Measurements from ENCODE around the gene U2AF2. TPM values are rescaled to one million over a fixed set of nuclear protein-coding genes. Genes with fewer than 3 reads are reported as not detected.

The U2AF2 gene
- polyA plus RNA-seq, 1 of the 3 experiments (the other 2 are of a cell fraction): 321 TPM

GRCh38 chr19:55655648-55656040 lies 809 bp downstream of the U2AF2 start:
- peaks cover 53% of the 10 kb centered on the region for H4K20me1 ChIP-seq (ENCODE audit: insufficient read depth)
- TF ChIP-seq GABPA (IDR thresholded peaks at IDR 0.05; ENCODE audit: low read depth) (no peak), POLR2AphosphoS5 (IDR thresholded peaks at IDR 0.05; ENCODE audit: low read depth, low read length) (no peak), RCOR1 (IDR thresholded peaks at IDR 0.05; ENCODE audit: low read length) (no peak), SIN3A (IDR thresholded peaks at IDR 0.05; ENCODE audit: borderline replicate concordance, low read depth, low read length) (0 out of 2 replicates have a peak, but pooled peaks have one; percentile 62), GATA2 (CRISPR knock-in tag; IDR thresholded peaks at IDR 0.05) (0 out of 2 replicates have a peak, but pooled peaks have one; percentile 18)
- H3K4me1 ChIP-seq (ENCODE audit: control insufficient read depth in 1 of 2, insufficient read depth in 2 of 2, low read depth in 1 of 2, low read length in 1 of 2): peaks cover 14 to 27% of the 10 kb centered on the region in 2 experiments; a peak in 3 of 4 replicates
- peak overlapping the region; percentile 99 for H3K27ac ChIP-seq (ENCODE audit: low read depth in 2 of 2, low read length in 1 of 2)
- H3K27me3 ChIP-seq (ENCODE audit: insufficient read depth): no peaks in the 10 kb centered on the region
- DNase-seq: no peak
- no peak overlapping the region for H2AFZ ChIP-seq (ENCODE audit: low read depth)
- H3K79me2 ChIP-seq (ENCODE audit: insufficient read depth): peaks cover 57% of the 10 kb centered on the region
- peak overlapping the region; percentile 99 for H3K4me2 ChIP-seq
- ChIA-PET CTCF (interaction anchor here (2.1 to 4.7 kb wide), 3 partner anchors 16 to 23 kb away, joined by 8 to 34 read pairs (median 20); no protein-coding TSS in a partner anchor), POLR2A (no interaction called here)
- peak overlapping the region; percentile 99 for H3K9ac ChIP-seq
- peak overlapping the region; percentile 92 to 96 for H3K4me3 ChIP-seq (ENCODE audit: low read depth in 2 of 2, low read length in 1 of 2)
- H3K36me3 ChIP-seq (replicated peaks in 1 of 2; ENCODE audit: control insufficient read depth in 1 of 2, insufficient read depth in 2 of 2, low read length in 1 of 2): peaks cover 20 to 34% of the 10 kb centered on the region in 2 experiments
- no peaks in the 10 kb centered on the region for H3K9me3 ChIP-seq
- H3K9me2 ChIP-seq: no peaks in the 10 kb centered on the region
- under 1% methylated on average over 19 of the region's 19 CpGs for WGBS (ENCODE audit: low lambda C conversion rate)
- H3F3A ChIP-seq (replicated peaks; ENCODE audit: insufficient read depth): peaks cover 5% of the 10 kb centered on the region

GRCh38 chr19:55656552-55656951 lies 1.7 kb downstream of the U2AF2 start:
- peaks cover 20 to 32% of the 10 kb centered on the region in 2 experiments for H3K36me3 ChIP-seq (replicated peaks in 1 of 2; ENCODE audit: control insufficient read depth in 1 of 2, insufficient read depth in 2 of 2, low read length in 1 of 2)
- H3K27me3 ChIP-seq (ENCODE audit: insufficient read depth): no peaks in the 10 kb centered on the region
- TF ChIP-seq RAD21 (IDR thresholded peaks at IDR 0.05; ENCODE audit: low read length) (no peak), POLR2AphosphoS5 (IDR thresholded peaks at IDR 0.05; ENCODE audit: low read depth, low read length) (no peak), MAX (IDR thresholded peaks at IDR 0.05; ENCODE audit: low read depth) (0 out of 2 replicates have a peak, but pooled peaks have one; percentile 12)
- WGBS (ENCODE audit: low lambda C conversion rate): 34% methylated on average over 7 of the region's 7 CpGs
- H3K4me2 ChIP-seq: peak overlapping the region; percentile 99
- peaks cover 14 to 27% of the 10 kb centered on the region in 2 experiments; a peak in 3 of 4 replicates for H3K4me1 ChIP-seq (ENCODE audit: control insufficient read depth in 1 of 2, insufficient read depth in 2 of 2, low read depth in 1 of 2, low read length in 1 of 2)
- H3K4me3 ChIP-seq (ENCODE audit: low read depth in 2 of 2, low read length in 1 of 2): peak overlapping the region; percentile 92 to 96
- no peak overlapping the region for H2AFZ ChIP-seq (ENCODE audit: low read depth)
- H3K9ac ChIP-seq: peak overlapping the region; percentile 99
- no peaks in the 10 kb centered on the region for H3K9me3 ChIP-seq
- H3K9me2 ChIP-seq: no peaks in the 10 kb centered on the region
- H3F3A ChIP-seq (replicated peaks; ENCODE audit: insufficient read depth): peaks cover 5% of the 10 kb centered on the region
- peak overlapping the region; percentile 99; a peak in 3 of 4 replicates for H3K27ac ChIP-seq (ENCODE audit: low read depth in 2 of 2, low read length in 1 of 2)
- peaks cover 59% of the 10 kb centered on the region for H4K20me1 ChIP-seq (ENCODE audit: insufficient read depth)
- ChIA-PET POLR2A (no interaction called here), CTCF (interaction anchor here (1.0 to 4.7 kb wide), 4 partner anchors 13 to 24 kb away, joined by 4 to 34 read pairs (median 14); no protein-coding TSS in a partner anchor)
- H3K79me2 ChIP-seq (ENCODE audit: insufficient read depth): peaks cover 66% of the 10 kb centered on the region
- no peak for DNase-seq

- Histone ChIP-seq H4K20me1 (ENCODE audit: insufficient read depth) (peaks cover 59% of the 10 kb centered on the region), H3K9me2 (no peaks in the 10 kb centered on the region), H2AFZ (ENCODE audit: low read depth) (no peak overlapping the region), H3K9ac (peak overlapping the region; percentile 99), H3K36me3 (replicated peaks in 1 of 2; ENCODE audit: control insufficient read depth in 1 of 2, insufficient read depth in 2 of 2, low read length in 1 of 2) (peaks cover 20 to 36% of the 10 kb centered on the region in 2 experiments), H3K4me2 (peak overlapping the region; percentile 99), H3K4me3 (ENCODE audit: low read depth in 2 of 2, low read length in 1 of 2) (peak overlapping the region; percentile 92 to 96), H3K4me1 (ENCODE audit: control insufficient read depth in 1 of 2, insufficient read depth in 2 of 2, low read depth in 1 of 2, low read length in 1 of 2) (peaks cover 14 to 27% of the 10 kb centered on the region in 2 experiments; a peak in 3 of 4 replicates), H3K9me3 (no peaks in the 10 kb centered on the region), H3K79me2 (ENCODE audit: insufficient read depth) (peaks cover 71% of the 10 kb centered on the region), H3K27ac (ENCODE audit: low read depth in 2 of 2, low read length in 1 of 2) (peak overlapping the region; percentile 10 to 99; a peak in 2 of 4 replicates), H3K27me3 (ENCODE audit: insufficient read depth) (no peaks in the 10 kb centered on the region), H3F3A (replicated peaks; ENCODE audit: insufficient read depth) (peaks cover 5% of the 10 kb centered on the region)
- DNase-seq: no peak
- ChIA-PET POLR2A (interaction anchor here (0.9 kb wide), 1 partner anchor 14 kb away, joined by 3 read pairs; no protein-coding TSS in a partner anchor), CTCF (interaction anchor here (1.0 to 4.7 kb wide), 4 partner anchors 12 to 24 kb away, joined by 4 to 34 read pairs (median 14); no protein-coding TSS in a partner anchor)
- WGBS (ENCODE audit: low lambda C conversion rate): 26% methylated on average over 11 of the region's 18 CpGs
- TF ChIP-seq ZBTB33 (IDR thresholded peaks at IDR 0.05; ENCODE audit: borderline replicate concordance, low read depth): no peak
- no peak for TF ChIP-seq SIN3A (IDR thresholded peaks at IDR 0.05; ENCODE audit: borderline replicate concordance, low read depth, low read length)
- no peak for TF ChIP-seq MEF2A (IDR thresholded peaks at IDR 0.05; ENCODE audit: borderline replicate concordance, low read depth)
- TF ChIP-seq PBX3 (IDR thresholded peaks at IDR 0.05): no peak
- no peak for TF ChIP-seq RCOR1 (IDR thresholded peaks at IDR 0.05; ENCODE audit: low read length)
- TF ChIP-seq FOSL2 (IDR thresholded peaks at IDR 0.05; ENCODE audit: borderline replicate concordance, low read depth): no peak
- no peak for TF ChIP-seq FOXJ3 (CRISPR knock-in tag; IDR thresholded peaks at IDR 0.05)
- no peak for TF ChIP-seq USF1 (IDR thresholded peaks at IDR 0.05; ENCODE audit: borderline replicate concordance, low read depth)
- TF ChIP-seq ELF1 (IDR thresholded peaks at IDR 0.05): no peak
- no peak for TF ChIP-seq POLR2AphosphoS5 (IDR thresholded peaks at IDR 0.05; ENCODE audit: low read depth, low read length)
- TF ChIP-seq YY1 (IDR thresholded peaks at IDR 0.05; ENCODE audit: low read depth): no peak
- TF ChIP-seq JUND (IDR thresholded peaks at IDR 0.05): no peak
Measured at GRCh38 chr19:55656988-55657747, 2.3 kb downstream of the U2AF2 start.
